Measurements from ENCODE around the gene BCKDHA.
"Not testable (repeated sequence)": the region's sequence is repeated elsewhere in the genome, so short reads cannot be mapped to it uniquely, and the experiment has no call there.

Gene BCKDHA

GRCh38 chr19:41424335-41425173, 26.9 kb downstream of the BCKDHA start:
- DNase-seq (ENCODE audit: low read depth in 2 of 2, low spot score in 1 of 2), result no peak

- no peak for DNase-seq (ENCODE audit: low read depth in 2 of 2, low spot score in 1 of 2)
Observed at GRCh38 chr19:41425174-41426115, 27.8 kb downstream of the BCKDHA start.

- DNase-seq (ENCODE audit: low read depth in 2 of 2, low spot score in 1 of 2), result no peak
Observed at GRCh38 chr19:41426116-41426841, 28.7 kb downstream of the BCKDHA start.

- DNase-seq (ENCODE audit: low read depth in 2 of 2, low spot score in 1 of 2), result no peak
Observed at GRCh38 chr19:41426952-41427646, 29.5 kb downstream of the BCKDHA start, which contains the start of gene B3GNT8. Gene B3GNT8, minus strand, starts transcription at chr19:41427374. Its CDS starts 596 bp downstream, at chr19:41426778.

GRCh38 chr19:41427647-41428480, 30.2 kb downstream of the BCKDHA start:
- DNase-seq (ENCODE audit: low read depth in 2 of 2, low spot score in 1 of 2), result peak in 1 of 2 donors; percentile 9

GRCh38 chr19:41428481-41428859, 30.9 kb downstream of the BCKDHA start:
- DNase-seq (ENCODE audit: low read depth in 2 of 2, low spot score in 1 of 2), result no peak

- no peak for DNase-seq (ENCODE audit: low read depth in 2 of 2, low spot score in 1 of 2)
Observed at GRCh38 chr19:41430922-41431321, 33.3 kb downstream of the BCKDHA start.

GRCh38 chr19:41431426-41432386, 34.1 kb downstream of the BCKDHA start:
- no peak for DNase-seq (ENCODE audit: low read depth in 2 of 2, low spot score in 1 of 2)

GRCh38 chr19:41433171-41433570, 35.6 kb downstream of the BCKDHA start:
- no peak for DNase-seq (ENCODE audit: low read depth in 2 of 2, low spot score in 1 of 2)

- no peak for DNase-seq (ENCODE audit: low read depth in 2 of 2, low spot score in 1 of 2)
Observed at GRCh38 chr19:41434450-41434849, 36.8 kb downstream of the BCKDHA start.

GRCh38 chr19:41435376-41435775, 37.8 kb downstream of the BCKDHA start:
- DNase-seq (ENCODE audit: low read depth in 2 of 2, low spot score in 1 of 2), result not testable (repeated sequence)

GRCh38 chr19:41435936-41436673, 38.5 kb downstream of the BCKDHA start:
- no peak for DNase-seq (ENCODE audit: low read depth in 2 of 2, low spot score in 1 of 2)

GRCh38 chr19:41436674-41436951, 39.0 kb downstream of the BCKDHA start:
- DNase-seq (ENCODE audit: low read depth in 2 of 2, low spot score in 1 of 2), result no peak

- no peak for DNase-seq (ENCODE audit: low read depth in 2 of 2, low spot score in 1 of 2)
Observed at GRCh38 chr19:41437944-41438574, 40.4 kb downstream of the BCKDHA start.

- DNase-seq (ENCODE audit: low read depth in 2 of 2, low spot score in 1 of 2), result peak; percentile 88 to 90
Observed at GRCh38 chr19:41439441-41440222, 42.0 kb downstream of the BCKDHA start, which contains the start of gene DMAC2. Gene DMAC2, minus strand, starts transcription at chr19:41439912. Its CDS starts 13 bp downstream, at chr19:41439899.

- no peak for DNase-seq (ENCODE audit: low read depth in 2 of 2, low spot score in 1 of 2)
Observed at GRCh38 chr19:41441321-41441945, 43.8 kb downstream of the BCKDHA start.
